ACC112 (cell line): ENCODE measurements around the gene SOD2.
"Not testable (repeated sequence)": the region's sequence is repeated elsewhere in the genome, so short reads cannot be mapped to it uniquely, and the experiment has no call there.

Experiments
- H2AFZ ChIP-seq: fragments of 200-600 bp; sonication (generic); one replicate; pipeline ENCODE4 v1.6.0; 2017; ENCODE audit warnings: antibody characterized with exemption, low read length; ENCODE audit not compliant: unreplicated experiment
- H3K27ac ChIP-seq: fragments of 200-600 bp; sonication (generic); 2 replicates; pipeline ENCODE4 v1.5.1; 2014; ENCODE audit warnings: low read depth, mild to moderate bottlenecking, antibody characterized with exemption, low read length, moderate library complexity
- H3K27me3 ChIP-seq: fragments of 200-600 bp; sonication (generic); 2 replicates; pipeline ENCODE4 v1.6.1; 2014; ENCODE audit warnings: mild to moderate bottlenecking, antibody characterized with exemption, low read length, moderate library complexity, mixed read lengths; ENCODE audit not compliant: insufficient read depth
- H3K36me3 ChIP-seq: fragments of 200-600 bp; sonication (generic); 2 replicates; pipeline ENCODE4 v1.6.1; 2016; ENCODE audit warnings: mild to moderate bottlenecking, antibody characterized with exemption, low read length, moderate library complexity, mixed read lengths; ENCODE audit not compliant: insufficient read depth
- H3K4me1 ChIP-seq: fragments of 200-600 bp; sonication (generic); one replicate; pipeline ENCODE4 v1.6.1; 2016; ENCODE audit warnings: low read length, mixed read lengths; ENCODE audit not compliant: insufficient read depth, unreplicated experiment, control insufficient read depth
- H3K4me3 ChIP-seq: fragments of 200-600 bp; sonication (generic); 2 replicates; pipeline ENCODE4 v1.5.1; 2014; ENCODE audit warnings: mild to moderate bottlenecking, low read depth, low read length
- H3K79me2 ChIP-seq: fragments of 200-600 bp; sonication (generic); one replicate; pipeline ENCODE4 v1.6.0; 2016; ENCODE audit warnings: low read length; ENCODE audit not compliant: control insufficient read depth, unreplicated experiment, insufficient read depth

SOD2 gene

DNA sequence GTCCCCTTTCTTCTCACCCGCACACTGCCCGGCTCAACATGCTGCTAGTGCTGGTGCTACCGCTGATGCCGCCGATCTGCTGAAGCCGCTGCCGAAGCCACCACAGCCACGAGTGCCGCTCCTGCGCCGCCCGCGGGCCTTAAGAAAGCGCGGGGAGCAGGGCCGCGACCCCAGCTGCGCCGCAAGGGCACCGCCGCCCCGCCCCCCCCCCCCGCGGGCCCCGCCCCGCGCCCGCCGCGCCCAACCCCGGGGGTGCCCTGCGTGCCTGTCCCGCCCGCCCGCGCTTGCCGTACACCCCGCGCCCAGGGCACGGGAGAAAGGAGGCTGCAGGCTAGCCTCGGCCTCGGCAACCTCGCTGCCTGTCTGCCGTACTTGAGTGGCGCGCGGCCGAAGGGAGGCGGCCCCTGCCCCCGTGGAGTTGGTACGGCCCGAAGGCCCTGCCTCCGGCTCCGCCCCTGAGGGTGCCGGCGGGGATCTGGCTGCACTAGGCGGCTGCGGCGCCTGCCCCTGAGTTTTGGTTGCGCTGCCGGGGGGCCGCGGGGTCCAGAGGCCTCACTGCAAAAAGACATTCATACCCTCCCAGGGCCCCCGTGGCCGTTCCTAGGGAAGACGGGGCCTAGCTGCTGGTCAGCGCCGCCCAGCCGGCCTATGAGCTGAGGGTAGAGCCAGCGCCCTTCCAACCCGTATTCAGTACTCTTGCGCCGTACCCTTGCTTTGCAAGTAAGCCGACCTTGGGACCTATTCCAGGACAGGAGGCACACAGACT is at the start of gene SOD2:
Gene SOD2 (minus strand): TSS at position 114 of the 766 bp plus-strand sequence. CDS start 74 bp downstream, at position 40.
- Histone ChIP-seq H3K4me3 (peak within 1 kb of the TSS; percentile 83), H3K36me3 (peaks cover 23% of the 10 kb centered on the region), H3K79me2 (peaks cover 48% of the 10 kb centered on the region), H3K27me3 (no peaks in the 10 kb centered on the region), H3K27ac (peak within 1 kb of the TSS; percentile 83), H3K4me1 (peaks cover 34% of the 10 kb centered on the region), H2AFZ (peak within 1 kb of the TSS; percentile 51)

DNA sequence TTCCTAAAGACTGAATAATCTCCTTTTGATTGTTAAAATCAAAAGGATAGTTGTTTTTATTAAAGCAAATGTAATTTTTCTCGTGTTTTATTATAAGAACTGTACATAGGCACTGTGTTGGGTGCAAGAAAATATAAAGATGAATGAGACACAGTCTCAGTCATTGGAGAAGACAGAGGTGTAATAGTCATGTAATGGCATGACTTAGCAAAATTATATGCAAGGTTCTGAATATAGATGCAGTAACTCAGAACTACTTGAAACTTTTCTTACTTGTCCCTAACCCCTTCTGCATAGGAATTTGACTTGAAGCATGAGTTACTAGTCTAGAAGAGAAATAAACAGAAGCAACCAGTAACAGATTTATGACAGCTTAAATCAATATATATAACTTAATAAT is 49.1 kb upstream of the SOD2 start:
- Histone ChIP-seq H3K27me3 (no peaks in the 10 kb centered on the region), H3K36me3 (peaks cover 48% of the 10 kb centered on the region), H2AFZ (no peak overlapping the region), H3K27ac (no peak overlapping the region), H3K4me3 (no peak overlapping the region), H3K79me2 (peaks cover 71% of the 10 kb centered on the region), H3K4me1 (peaks cover 7% of the 10 kb centered on the region)

DNA sequence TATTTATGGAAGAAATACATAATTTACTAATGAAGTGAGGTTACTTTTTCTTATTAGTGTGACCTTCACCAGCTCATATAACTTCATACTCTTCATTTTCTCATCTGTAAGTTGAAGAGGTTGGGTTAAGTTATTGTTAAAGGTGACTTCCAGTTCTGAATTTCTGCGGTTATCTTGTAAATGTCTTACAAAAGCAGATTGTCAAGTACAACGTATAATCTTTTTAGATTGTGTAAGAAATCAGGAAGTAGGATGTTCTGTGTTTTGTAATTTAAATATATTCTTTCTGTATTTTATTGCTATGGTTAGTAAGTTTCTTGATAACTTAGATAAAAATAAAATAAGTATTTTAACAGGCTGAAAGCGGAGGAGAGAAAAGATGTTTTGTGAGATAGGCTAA is 46.3 kb upstream of the SOD2 start:
- Histone ChIP-seq H3K36me3 (peaks cover 22% of the 10 kb centered on the region), H3K4me3 (no peak overlapping the region), H3K79me2 (peaks cover 75% of the 10 kb centered on the region)

DNA sequence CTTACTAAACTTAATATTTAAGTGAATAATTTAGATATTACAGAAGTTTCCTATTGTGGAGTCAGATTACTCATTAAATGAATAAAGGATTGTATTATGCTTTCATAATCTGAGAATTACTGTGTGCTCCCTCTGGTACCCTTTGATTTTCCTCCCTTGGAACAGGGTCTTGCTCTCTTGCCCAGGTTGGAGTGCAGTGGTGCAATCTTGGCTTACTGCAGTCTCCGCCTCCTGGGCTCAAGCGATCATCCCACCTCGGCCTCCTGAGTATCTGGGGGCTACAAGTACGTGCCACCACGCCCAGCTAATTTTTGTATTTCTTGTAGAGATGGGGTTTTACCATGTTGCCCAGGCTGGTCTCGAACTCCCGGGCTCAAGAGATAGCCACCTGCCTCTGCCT is 43.9 kb upstream of the SOD2 start:
- no peak overlapping the region for H3K4me3 ChIP-seq
- no peak overlapping the region for H3K27ac ChIP-seq
- H3K27me3 ChIP-seq, result no peaks in the 10 kb centered on the region
- H3K79me2 ChIP-seq, result peaks cover 89% of the 10 kb centered on the region
- peaks cover 13% of the 10 kb centered on the region for H3K36me3 ChIP-seq
- H2AFZ ChIP-seq, result no peak overlapping the region
- H3K4me1 ChIP-seq, result peaks cover 7% of the 10 kb centered on the region

More for the DNA sequence above, 46.3 kb upstream of the SOD2 start:
- no peak overlapping the region for H3K27ac ChIP-seq
- no peak overlapping the region for H2AFZ ChIP-seq
- peaks cover 7% of the 10 kb centered on the region for H3K4me1 ChIP-seq
- H3K27me3 ChIP-seq, result no peaks in the 10 kb centered on the region

GRCh38 chr6:159733395-159733794 is 40.4 kb upstream of the SOD2 start:
- not testable (repeated sequence) for H3K27ac ChIP-seq, H3K36me3 ChIP-seq, H2AFZ ChIP-seq, H3K4me3 ChIP-seq, H3K27me3 ChIP-seq
- peaks cover 17% of the 10 kb centered on the region for H3K4me1 ChIP-seq
- peaks cover 97% of the 10 kb centered on the region for H3K79me2 ChIP-seq

- not testable (repeated sequence) for H2AFZ ChIP-seq, H3K27me3 ChIP-seq, H3K4me3 ChIP-seq, H3K36me3 ChIP-seq, H3K27ac ChIP-seq
- peaks cover 12% of the 10 kb centered on the region for H3K4me1 ChIP-seq
- peaks cover 97% of the 10 kb centered on the region for H3K79me2 ChIP-seq
Observed at GRCh38 chr6:159732550-159732949, 39.5 kb upstream of the SOD2 start.

DNA sequence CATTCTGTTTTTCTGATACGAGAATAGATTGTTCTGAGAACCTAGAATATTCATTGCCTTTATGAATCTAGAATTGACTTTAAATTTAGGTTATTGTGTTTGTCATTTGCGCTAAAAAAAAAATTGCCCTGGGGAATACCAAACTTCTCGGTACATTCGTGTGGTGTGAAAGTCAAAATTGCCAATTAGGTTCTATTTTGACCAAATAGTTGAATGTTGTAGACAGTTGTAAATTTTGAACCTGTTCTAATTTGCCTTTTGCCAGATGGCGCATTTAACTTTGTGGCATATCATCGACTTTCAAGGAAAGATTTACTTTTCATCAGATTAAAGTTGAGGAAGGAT is 37.3 kb upstream of the SOD2 start:
- Histone ChIP-seq H3K79me2 (peaks cover 95% of the 10 kb centered on the region), H3K4me3 (peak overlapping the region; percentile 93), H3K36me3 (peaks cover 4% of the 10 kb centered on the region; the same call in 1 of the 2 replicates), H3K4me1 (peaks cover 16% of the 10 kb centered on the region), H3K27ac (no peak overlapping the region), H2AFZ (no peak overlapping the region), H3K27me3 (no peaks in the 10 kb centered on the region)

GRCh38 chr6:159729598-159730331 is 36.7 kb upstream of the SOD2 start:
- peaks cover 4% of the 10 kb centered on the region; the same call in 1 of the 2 replicates for H3K36me3 ChIP-seq
- H2AFZ ChIP-seq, result no peak overlapping the region
- H3K27ac ChIP-seq, result peak overlapping the region; percentile 87; the same call in 1 of the 2 replicates
- peak overlapping the region; percentile 93 for H3K4me3 ChIP-seq
- peaks cover 93% of the 10 kb centered on the region for H3K79me2 ChIP-seq
- peaks cover 16% of the 10 kb centered on the region for H3K4me1 ChIP-seq
- H3K27me3 ChIP-seq, result no peaks in the 10 kb centered on the region

DNA sequence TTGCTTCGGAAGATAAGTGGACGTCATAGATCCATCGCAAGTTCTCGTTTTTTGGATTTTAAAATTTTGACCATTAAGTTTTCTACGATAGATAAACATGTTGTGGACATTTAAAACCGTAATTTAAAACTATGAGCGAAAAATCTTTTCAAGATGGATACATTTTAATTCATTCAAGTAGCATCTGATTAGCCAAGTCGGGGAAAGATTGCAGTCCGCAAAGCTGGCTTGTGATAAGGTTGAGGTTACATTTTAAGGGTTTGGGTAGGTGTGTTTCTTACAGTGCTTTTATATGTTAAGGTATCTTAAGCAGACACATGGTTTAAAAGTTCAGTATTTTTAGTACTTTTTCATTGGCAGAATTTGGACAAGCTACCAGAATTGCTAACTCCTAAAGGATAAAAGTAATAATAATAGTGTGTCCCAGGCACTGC is 35.5 kb upstream of the SOD2 start:
- peak overlapping the region; percentile 87 for H3K27ac ChIP-seq
- H3K36me3 ChIP-seq, result peaks cover 4% of the 10 kb centered on the region; the same call in 1 of the 2 replicates

DNA sequence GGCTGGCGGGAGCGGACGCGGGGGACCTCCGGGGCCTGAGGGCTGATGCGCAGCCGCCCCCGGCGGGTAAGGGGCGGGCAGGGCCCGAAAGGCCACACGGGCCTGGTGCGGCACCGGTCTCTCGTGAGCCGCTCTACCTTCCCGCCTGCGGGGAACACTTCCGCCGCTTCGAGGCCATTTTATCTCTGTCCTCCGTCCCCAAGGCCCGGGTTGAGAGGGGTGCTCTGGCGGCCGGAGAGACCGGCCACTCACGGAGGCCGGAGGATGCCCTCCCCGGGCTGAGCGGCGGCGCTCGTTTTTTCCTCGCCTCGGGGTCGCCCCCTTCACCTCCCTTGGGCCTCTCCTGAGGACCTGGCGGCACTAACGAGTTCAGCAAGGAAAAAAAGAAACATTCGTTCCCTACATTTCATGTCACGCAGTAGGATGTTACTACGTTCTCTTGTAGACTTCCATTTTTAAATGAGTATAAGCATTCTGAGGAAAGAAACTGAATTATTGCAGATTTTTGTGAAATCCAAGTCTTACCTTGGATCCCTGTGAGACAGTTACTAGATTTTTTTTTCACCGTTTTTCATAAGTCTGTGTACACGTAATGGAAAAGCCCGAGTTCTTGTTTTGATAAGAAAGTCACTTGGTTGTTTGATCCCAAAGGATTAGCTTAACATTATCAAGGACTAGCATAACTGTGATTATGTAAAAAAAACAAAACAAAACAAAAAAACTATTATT is 34.8 kb upstream of the SOD2 start:
- Histone ChIP-seq H3K27ac (peak overlapping the region; percentile 87), H3K27me3 (no peaks in the 10 kb centered on the region), H2AFZ (no peak overlapping the region), H3K36me3 (peaks cover 4% of the 10 kb centered on the region; the same call in 1 of the 2 replicates), H3K79me2 (peaks cover 89% of the 10 kb centered on the region), H3K4me1 (peaks cover 18% of the 10 kb centered on the region), H3K4me3 (peak overlapping the region; percentile 93)

More for the DNA sequence above, 35.5 kb upstream of the SOD2 start:
- Histone ChIP-seq H3K27me3 (no peaks in the 10 kb centered on the region), H3K79me2 (peaks cover 89% of the 10 kb centered on the region), H2AFZ (no peak overlapping the region), H3K4me3 (peak overlapping the region; percentile 93), H3K4me1 (peaks cover 18% of the 10 kb centered on the region)
